T-helper 1 cell treated with Interleukin-12 subunit alpha and Interleukin-12 subunit beta and Interleukin-4 antibody, amounts not matched to agents 30 ng/mL and 1 ng/mL, for 36 hours (primary cell): ENCODE results near the gene PIEZO2. TPM values are rescaled to one million over a fixed set of nuclear protein-coding genes. Genes with fewer than 3 reads are reported as not detected.

Experiments
- intact Hi-C: fragments of 100-400 bp; cut with micrococcal nuclease; formaldehyde crosslinking; loops from one replicate; pipeline ENCODE4 v1.15.1; 2024
- total RNA-seq: library from RNA; stranded (reverse); gene quantifications from 2 replicates; pipeline ENCODE4 v1.2.3, GENCODE V29; 2022

PIEZO2 gene
- total RNA-seq, 1 donor from 2014 or later: not detected

GRCh38 chr18:11114653-11115052 lies 34.7 kb downstream of the PIEZO2 start:
- intact Hi-C loops: no loop called here

GRCh38 chr18:11113937-11114336 lies 35.4 kb downstream of the PIEZO2 start:
- intact Hi-C loops: no loop called here

GRCh38 chr18:11113046-11113548 lies 36.3 kb downstream of the PIEZO2 start:
- intact Hi-C loops: no loop called here

GRCh38 chr18:11112286-11112685 lies 37.1 kb downstream of the PIEZO2 start:
- intact Hi-C loops: no loop called here

- intact Hi-C loops: no loop called here
Measured at GRCh38 chr18:11110509-11110908, 38.9 kb downstream of the PIEZO2 start.

GRCh38 chr18:11108947-11109346 lies 40.4 kb downstream of the PIEZO2 start:
- intact Hi-C loops: no loop called here

GRCh38 chr18:11106894-11107293 lies 42.5 kb downstream of the PIEZO2 start:
- intact Hi-C loops: no loop called here

GRCh38 chr18:11105463-11105862 lies 43.9 kb downstream of the PIEZO2 start:
- intact Hi-C loops: no loop called here

- intact Hi-C loops: no loop called here
Measured at GRCh38 chr18:11104307-11104706, 45.1 kb downstream of the PIEZO2 start.

GRCh38 chr18:11096839-11097750 lies 52.3 kb downstream of the PIEZO2 start:
- intact Hi-C loops: no loop called here

- intact Hi-C loops: no loop called here
Measured at GRCh38 chr18:11096411-11096810, 53.0 kb downstream of the PIEZO2 start.

GRCh38 chr18:11095674-11096293 lies 53.6 kb downstream of the PIEZO2 start:
- intact Hi-C loops: no loop called here

GRCh38 chr18:11095211-11095610 lies 54.2 kb downstream of the PIEZO2 start:
- intact Hi-C loops: no loop called here

- intact Hi-C loops: no loop called here
Measured at GRCh38 chr18:11091746-11092145, 57.6 kb downstream of the PIEZO2 start.

GRCh38 chr18:11089931-11090715 lies 59.2 kb downstream of the PIEZO2 start:
- intact Hi-C loops: no loop called here

GRCh38 chr18:11081009-11081532 lies 68.3 kb downstream of the PIEZO2 start:
- intact Hi-C loops: no loop called here

GRCh38 chr18:11078491-11078890 lies 70.9 kb downstream of the PIEZO2 start:
- intact Hi-C loops: no loop called here

- intact Hi-C loops: no loop called here
Measured at GRCh38 chr18:11077548-11078187, 71.7 kb downstream of the PIEZO2 start.

- intact Hi-C loops: no loop called here
Measured at GRCh38 chr18:11074889-11075288, 74.5 kb downstream of the PIEZO2 start.

GRCh38 chr18:11073971-11074370 lies 75.4 kb downstream of the PIEZO2 start:
- intact Hi-C loops: no loop called here

- intact Hi-C loops: no loop called here
Measured at GRCh38 chr18:11072632-11073031, 76.7 kb downstream of the PIEZO2 start.
